Dermis blood vessel endothelial cell (primary cell): ENCODE data around the gene SSBP2. TPM values are rescaled to one million over a fixed set of nuclear protein-coding genes. Genes with fewer than 3 reads are reported as not detected.

Experiments used
- DNase-seq: peaks from one replicate; pipeline ENCODE4 v3.0.0; 2010
- total RNA-seq: library from RNA; depleted of rRNA; stranded (reverse); fragments of >200 nt; gene quantifications from 2 replicates; pipeline ENCODE4 v1.2.3, GENCODE V29; 2014

SSBP2 gene
- 11.7 and 15.5 TPM in 2 replicates for total RNA-seq

GRCh38 chr5:81751009-81751835, at the start of gene SSBP2:
Gene SSBP2, minus strand, starts transcription at chr5:81751097. Its CDS starts 55 bp downstream, at chr5:81751042.
- peak; percentile 99 for DNase-seq

- no peak for DNase-seq
Observed at GRCh38 chr5:81795666-81796065, 44.8 kb upstream of the SSBP2 start.

- no peak for DNase-seq
Observed at GRCh38 chr5:81794226-81794625, 43.3 kb upstream of the SSBP2 start.

GRCh38 chr5:81790336-81790735, 39.4 kb upstream of the SSBP2 start:
- no peak for DNase-seq

- DNase-seq = peak; percentile 26
Observed at GRCh38 chr5:81789033-81789432, 38.1 kb upstream of the SSBP2 start.

GRCh38 chr5:81788329-81788728, 37.4 kb upstream of the SSBP2 start:
- no peak for DNase-seq

- peak; percentile 74 for DNase-seq
Observed at GRCh38 chr5:81787474-81788242, 36.8 kb upstream of the SSBP2 start.

- no peak for DNase-seq
Observed at GRCh38 chr5:81786991-81787390, 36.1 kb upstream of the SSBP2 start.

- DNase-seq = no peak
Observed at GRCh38 chr5:81786496-81786895, 35.6 kb upstream of the SSBP2 start.

GRCh38 chr5:81785322-81785721, 34.4 kb upstream of the SSBP2 start:
- no peak for DNase-seq

GRCh38 chr5:81783401-81783800, 32.5 kb upstream of the SSBP2 start:
- no peak for DNase-seq

- no peak for DNase-seq
Observed at GRCh38 chr5:81782811-81783210, 31.9 kb upstream of the SSBP2 start.

- DNase-seq = no peak
Observed at GRCh38 chr5:81779916-81780266, 29.0 kb upstream of the SSBP2 start.

GRCh38 chr5:81779125-81779915, 28.4 kb upstream of the SSBP2 start:
- peak; percentile 61 for DNase-seq

GRCh38 chr5:81778642-81779041, 27.7 kb upstream of the SSBP2 start:
- DNase-seq = peak; percentile 61

GRCh38 chr5:81776258-81776657, 25.4 kb upstream of the SSBP2 start:
- no peak for DNase-seq

GRCh38 chr5:81774374-81774773, 23.5 kb upstream of the SSBP2 start:
- peak; percentile 52 for DNase-seq

- DNase-seq = no peak
Observed at GRCh38 chr5:81773574-81773973, 22.7 kb upstream of the SSBP2 start.

GRCh38 chr5:81773161-81773560, 22.3 kb upstream of the SSBP2 start:
- DNase-seq = no peak

- no peak for DNase-seq
Observed at GRCh38 chr5:81772488-81772887, 21.6 kb upstream of the SSBP2 start.

- peak; percentile 92 for DNase-seq
Observed at GRCh38 chr5:81768935-81769452, 18.1 kb upstream of the SSBP2 start.

- DNase-seq = no peak
Observed at GRCh38 chr5:81767938-81768337, 17.0 kb upstream of the SSBP2 start.

- no peak for DNase-seq
Observed at GRCh38 chr5:81767097-81767496, 16.2 kb upstream of the SSBP2 start.
